GM23248 (cell line): Measurements from ENCODE around the gene KCTD16. TPM values are rescaled to one million over a fixed set of nuclear protein-coding genes. Genes with fewer than 3 reads are reported as not detected.

Source experiments
- DNase-seq: peaks from one replicate; pipeline ENCODE4 v3.0.0-alpha.2; 2015
- H2AFZ ChIP-seq: fragments of 200-600 bp; sonication (generic); 2 replicates; pipeline ENCODE4 v1.6.1; 2016; ENCODE audit warnings: antibody characterized with exemption
- H3F3A ChIP-seq: fragments of 200-600 bp; sonication (generic); 2 replicates; pipeline ENCODE4 v1.6.1; 2016; ENCODE audit warnings: mild to moderate bottlenecking, antibody characterized with exemption, mixed run types; ENCODE audit not compliant: insufficient read depth
- H3K27ac ChIP-seq: fragments of 200-600 bp; sonication (generic); 2 replicates; pipeline ENCODE4 v1.5.1; 2016; ENCODE audit warnings: mild to moderate bottlenecking
- H3K27me3 ChIP-seq: fragments of 200-600 bp; sonication (generic); replicated peaks from 2 replicates; pipeline ENCODE4 v1.6.1; 2016; ENCODE audit warnings: mild to moderate bottlenecking; ENCODE audit not compliant: insufficient read depth
- H3K36me3 ChIP-seq: fragments of 200-600 bp; sonication (generic); 2 replicates; pipeline ENCODE4 v1.6.1; 2016; ENCODE audit warnings: low read depth, mild to moderate bottlenecking
- H3K4me1 ChIP-seq: fragments of 200-600 bp; sonication (generic); 2 replicates; pipeline ENCODE4 v1.6.1; 2016; ENCODE audit warnings: mild to moderate bottlenecking; ENCODE audit not compliant: insufficient read depth
- H3K4me2 ChIP-seq: fragments of 200-600 bp; sonication (generic); one replicate; pipeline ENCODE4 v1.6.1; 2016; ENCODE audit warnings: mild to moderate bottlenecking; ENCODE audit not compliant: unreplicated experiment
- H3K4me3 ChIP-seq: fragments of 200-600 bp; sonication (generic); 2 replicates; pipeline ENCODE4 v1.5.1; 2016; ENCODE audit warnings: mild to moderate bottlenecking
- H3K79me2 ChIP-seq: fragments of 200-600 bp; sonication (generic); 2 replicates; pipeline ENCODE4 v1.6.1; 2016; ENCODE audit warnings: mild to moderate bottlenecking; ENCODE audit not compliant: insufficient read depth
- H3K9ac ChIP-seq: fragments of 200-600 bp; sonication (generic); 2 replicates; pipeline ENCODE4 v1.6.1; 2016; ENCODE audit warnings: mild to moderate bottlenecking
- H3K9me2 ChIP-seq: fragments of 200-600 bp; sonication (generic); 2 replicates; pipeline ENCODE4 v1.6.1; 2016; ENCODE audit warnings: mixed run types, mild to moderate bottlenecking, moderate library complexity; ENCODE audit not compliant: insufficient read depth
- H3K9me3 ChIP-seq: fragments of 200-600 bp; sonication (generic); one replicate; pipeline ENCODE4 v1.6.1; 2017; ENCODE audit warnings: low read depth
- H4K20me1 ChIP-seq: fragments of 200-600 bp; sonication (generic); 2 replicates; pipeline ENCODE4 v1.6.0; 2016; ENCODE audit not compliant: insufficient read depth
- EZH2 ChIP-seq: fragments of 200-600 bp; sonication (generic); IDR thresholded peaks from 2 replicates; pipeline ENCODE4 v1.6.1; 2018; ENCODE audit warnings: antibody characterized with exemption, mild to moderate bottlenecking; ENCODE audit not compliant: insufficient read depth, poor library complexity, severe bottlenecking
- EZH2phosphoT487 ChIP-seq: fragments of 200-600 bp; sonication (generic); IDR thresholded peaks from 2 replicates; pipeline ENCODE4 v1.6.1; 2018; ENCODE audit warnings: antibody characterized with exemption, moderate library complexity, mild to moderate bottlenecking, low read depth; ENCODE audit not compliant: insufficient read depth
- WGBS, 2 experiments: methylation state at CpG; one replicate each; pipeline ENCODE4 v1.1.6; 2015 to 2017; ENCODE audit warnings: low lambda C conversion rate in 2 of 2, low coverage in 1 of 2; ENCODE audit errors: missing lambda C conversion rate in 2 of 2; 5-methylcytosine and 5-hydroxymethylcytosine counted together
- in situ Hi-C: fragments of 300-500 bp; cut with MboI; formaldehyde crosslinking; loops from 2 replicates; pipeline ENCODE4 v1.15.0; 2020
- polyA plus RNA-seq: library from polyadenylated mRNA; unstranded; fragments of >200 nt; fragmentation: Nextera tagmentation; extraction: Ambion mirVana; gene quantifications from 2 replicates; pipeline ENCODE4 v1.2.1, GENCODE V29; 2016
- total RNA-seq: library from RNA; depleted of rRNA; stranded (reverse); fragments of >200 nt; shearing (Covaris generic); gene quantifications from 2 replicates; pipeline ENCODE4 v1.2.3, GENCODE V29; 2014

The KCTD16 gene
- total and polyA plus RNA-seq, 2 experiments from 2014 or later: 0.25 to 0.65 TPM

GRCh38 chr5:144323181-144323580, 152.5 kb downstream of the KCTD16 start:
- H3K9me2 ChIP-seq: 0 out of 2 replicates have a peak, but pooled peaks cover 3% of the 10 kb centered on the region
- no peaks in the 10 kb centered on the region for H3K79me2 ChIP-seq
- no peak for DNase-seq
- H3K27me3 ChIP-seq: no peaks in the 10 kb centered on the region
- no peak overlapping the region for H3K27ac ChIP-seq
- H3K9ac ChIP-seq: no peak overlapping the region
- no peak overlapping the region for H2AFZ ChIP-seq
- WGBS, 2 experiments: 8 to 13% methylated on average over 1 of the region's 1 CpG
- H3F3A ChIP-seq: no peaks in the 10 kb centered on the region
- in situ Hi-C loops: no loop called here
- H3K36me3 ChIP-seq: no peaks in the 10 kb centered on the region
- no peaks in the 10 kb centered on the region for H3K9me3 ChIP-seq
- H3K4me1 ChIP-seq: no peaks in the 10 kb centered on the region
- no peak overlapping the region for H3K4me3 ChIP-seq
- TF ChIP-seq EZH2phosphoT487 (no peak), EZH2 (no peak)
- no peaks in the 10 kb centered on the region for H4K20me1 ChIP-seq
- H3K4me2 ChIP-seq: no peak overlapping the region

DNA sequence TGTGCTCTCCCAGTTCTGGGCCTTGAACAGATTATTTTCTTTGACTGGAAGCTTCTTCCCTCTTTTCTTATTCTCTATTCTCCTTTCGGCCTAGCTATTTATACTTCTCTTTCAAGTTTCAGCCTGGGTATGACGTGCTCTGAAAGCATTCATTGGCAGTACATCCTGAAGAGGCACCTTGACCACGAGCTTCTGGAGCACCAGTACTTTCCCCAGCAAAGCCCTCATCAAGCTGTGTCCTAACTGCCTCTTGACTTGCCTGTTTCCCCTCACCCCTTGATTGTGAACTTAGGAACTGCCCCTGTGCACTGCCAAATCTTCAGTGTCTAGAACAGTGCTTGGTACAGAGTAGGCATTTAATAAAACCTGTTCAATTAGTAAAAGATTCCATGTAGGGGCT, 154.9 kb downstream of the KCTD16 start:
- 34 to 35% methylated on average over 3 of the region's 3 CpGs for WGBS, 2 experiments
- Histone ChIP-seq H3K36me3 (no peaks in the 10 kb centered on the region), H3K27me3 (no peaks in the 10 kb centered on the region), H3K79me2 (no peaks in the 10 kb centered on the region), H4K20me1 (no peaks in the 10 kb centered on the region), H3K4me1 (no peaks in the 10 kb centered on the region), H3K9ac (no peak overlapping the region), H3K9me2 (0 out of 2 replicates have a peak, but pooled peaks cover 3% of the 10 kb centered on the region), H3K27ac (no peak overlapping the region), H2AFZ (no peak overlapping the region), H3F3A (no peaks in the 10 kb centered on the region), H3K9me3 (no peaks in the 10 kb centered on the region), H3K4me2 (no peak overlapping the region), H3K4me3 (no peak overlapping the region)
- DNase-seq: no peak
- TF ChIP-seq EZH2 (no peak), EZH2phosphoT487 (no peak)
- in situ Hi-C loops: no loop called here

GRCh38 chr5:144328494-144328893, 157.8 kb downstream of the KCTD16 start:
- Histone ChIP-seq H3F3A (no peaks in the 10 kb centered on the region), H3K4me1 (no peaks in the 10 kb centered on the region), H3K9me2 (no peaks in the 10 kb centered on the region), H3K27ac (no peak overlapping the region), H4K20me1 (no peaks in the 10 kb centered on the region), H3K36me3 (no peaks in the 10 kb centered on the region), H2AFZ (no peak overlapping the region), H3K27me3 (no peaks in the 10 kb centered on the region), H3K4me3 (no peak overlapping the region), H3K4me2 (no peak overlapping the region), H3K9ac (no peak overlapping the region), H3K79me2 (no peaks in the 10 kb centered on the region), H3K9me3 (no peaks in the 10 kb centered on the region)
- in situ Hi-C loops: no loop called here
- TF ChIP-seq EZH2phosphoT487: no peak
- no peak for TF ChIP-seq EZH2
- 25 to 27% methylated on average over 2 of the region's 2 CpGs for WGBS, 2 experiments
- DNase-seq: no peak

DNA sequence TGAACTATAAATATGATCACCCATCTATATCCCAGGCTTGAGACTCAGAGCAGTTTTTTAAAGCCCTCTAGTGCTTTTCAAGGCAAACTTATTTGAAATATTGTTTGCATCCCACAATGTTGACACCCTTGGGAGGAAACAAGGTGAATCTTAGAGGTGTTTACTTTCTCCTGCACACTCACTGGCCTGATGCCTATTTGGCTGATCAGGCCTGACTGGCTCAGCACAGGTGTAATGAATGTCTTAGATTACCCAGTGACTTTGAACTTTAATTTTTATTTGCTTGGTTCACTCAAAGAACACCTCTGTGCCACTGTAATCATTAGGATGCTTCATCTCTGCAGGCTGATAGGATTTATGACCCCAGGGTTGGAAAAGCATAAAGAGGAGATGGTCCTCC, 158.3 kb downstream of the KCTD16 start:
- Histone ChIP-seq H3K36me3 (no peaks in the 10 kb centered on the region), H3K9me2 (no peaks in the 10 kb centered on the region), H3K27ac (no peak overlapping the region), H3K4me3 (no peak overlapping the region), H3K9me3 (no peaks in the 10 kb centered on the region), H3K9ac (no peak overlapping the region), H3K4me1 (no peaks in the 10 kb centered on the region), H3K4me2 (no peak overlapping the region), H3F3A (no peaks in the 10 kb centered on the region), H2AFZ (no peak overlapping the region), H3K27me3 (no peaks in the 10 kb centered on the region), H3K79me2 (no peaks in the 10 kb centered on the region), H4K20me1 (no peaks in the 10 kb centered on the region)
- in situ Hi-C loops: no loop called here
- no peak for DNase-seq
- TF ChIP-seq EZH2 (no peak), EZH2phosphoT487 (no peak)

DNA sequence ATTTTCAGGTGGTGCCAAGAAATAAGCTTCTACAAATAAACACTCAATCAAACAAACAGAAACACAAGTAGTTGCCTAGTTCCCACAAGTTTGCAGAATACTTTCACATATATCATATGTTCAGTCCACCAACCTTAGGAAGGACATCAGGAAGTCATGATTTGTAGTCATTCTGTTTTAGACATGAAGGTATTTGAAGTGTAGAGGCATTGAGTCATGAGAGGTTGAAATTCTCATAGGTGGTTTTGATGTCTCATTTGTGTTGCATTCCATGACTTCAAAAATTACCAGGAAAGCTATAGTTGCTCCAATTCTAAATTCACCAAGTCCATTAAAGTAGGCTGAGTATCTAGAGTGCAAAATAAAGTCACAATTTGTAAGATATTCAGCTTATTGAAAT, 159.0 kb downstream of the KCTD16 start:
- H3K9me3 ChIP-seq: no peaks in the 10 kb centered on the region
- in situ Hi-C loops: no loop called here
- no peaks in the 10 kb centered on the region for H3F3A ChIP-seq
- no peaks in the 10 kb centered on the region for H4K20me1 ChIP-seq
- H3K79me2 ChIP-seq: no peaks in the 10 kb centered on the region
- H2AFZ ChIP-seq: no peak overlapping the region
- no peaks in the 10 kb centered on the region for H3K4me1 ChIP-seq
- no peaks in the 10 kb centered on the region for H3K27me3 ChIP-seq
- H3K9ac ChIP-seq: no peak overlapping the region
- H3K4me2 ChIP-seq: no peak overlapping the region
- TF ChIP-seq EZH2phosphoT487 (no peak), EZH2 (no peak)
- no peak overlapping the region for H3K4me3 ChIP-seq
- H3K9me2 ChIP-seq: no peaks in the 10 kb centered on the region
- H3K27ac ChIP-seq: no peak overlapping the region
- H3K36me3 ChIP-seq: no peaks in the 10 kb centered on the region
- no peak for DNase-seq
